HepG2 (cell line): Measurements from ENCODE around the gene CAMK4.

Experiments
- HMG20A ChIP-seq: IDR thresholded peaks from 2 replicates; pipeline ENCODE4 v1.6.1; 2016; ENCODE audit warnings: borderline replicate concordance
- JUND ChIP-seq: sonication (generic); formaldehyde crosslinking; IDR thresholded peaks from 2 replicates; pipeline ENCODE4 v1.8.0; 2022; ENCODE audit warnings: mild to moderate bottlenecking, missing genetic modification reagents
- RBFOX2 ChIP-seq: fragments of 200-400 bp; formaldehyde crosslinking; IDR thresholded peaks from 2 replicates; pipeline ENCODE4 v1.6.1; 2017; ENCODE audit warnings: low read depth, mild to moderate bottlenecking, low read length
- ZMYM2 ChIP-seq: sonication (generic); formaldehyde crosslinking; IDR thresholded peaks from 2 replicates; pipeline ENCODE4 v1.8.0; 2022; ENCODE audit warnings: mild to moderate bottlenecking, missing genetic modification reagents
- TF ChIP-seq, protein P1 (sequence below): sonication (generic); formaldehyde crosslinking; IDR thresholded peaks from 2 replicates; pipeline ENCODE4 v1.5.0; 2020; ENCODE audit warnings: mild to moderate bottlenecking, missing genetic modification reagents, moderate library complexity

DNA sequence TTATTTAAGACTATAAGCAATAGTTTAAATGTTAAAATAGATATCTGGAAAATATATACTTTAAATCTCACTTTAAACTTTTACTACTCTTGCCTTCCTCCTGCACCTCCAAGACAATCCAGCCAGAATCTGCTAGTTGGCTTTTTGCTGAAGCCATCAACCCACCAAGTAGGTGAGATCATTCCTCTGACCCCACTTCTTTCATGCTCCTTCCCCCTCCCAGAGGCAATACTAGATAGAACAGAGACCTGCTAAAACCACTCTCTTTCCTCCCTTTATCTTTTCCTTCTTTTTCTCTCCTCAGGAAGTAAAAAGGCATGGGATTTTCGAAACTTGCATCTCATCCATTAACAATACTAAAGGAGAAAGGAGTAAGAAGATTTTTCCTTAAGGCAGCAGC lies 30.1 kb upstream of the CAMK4 start:
- TF ChIP-seq HMG20A (CRISPR knock-in tag), result no peak
- TF ChIP-seq, protein P1, sequence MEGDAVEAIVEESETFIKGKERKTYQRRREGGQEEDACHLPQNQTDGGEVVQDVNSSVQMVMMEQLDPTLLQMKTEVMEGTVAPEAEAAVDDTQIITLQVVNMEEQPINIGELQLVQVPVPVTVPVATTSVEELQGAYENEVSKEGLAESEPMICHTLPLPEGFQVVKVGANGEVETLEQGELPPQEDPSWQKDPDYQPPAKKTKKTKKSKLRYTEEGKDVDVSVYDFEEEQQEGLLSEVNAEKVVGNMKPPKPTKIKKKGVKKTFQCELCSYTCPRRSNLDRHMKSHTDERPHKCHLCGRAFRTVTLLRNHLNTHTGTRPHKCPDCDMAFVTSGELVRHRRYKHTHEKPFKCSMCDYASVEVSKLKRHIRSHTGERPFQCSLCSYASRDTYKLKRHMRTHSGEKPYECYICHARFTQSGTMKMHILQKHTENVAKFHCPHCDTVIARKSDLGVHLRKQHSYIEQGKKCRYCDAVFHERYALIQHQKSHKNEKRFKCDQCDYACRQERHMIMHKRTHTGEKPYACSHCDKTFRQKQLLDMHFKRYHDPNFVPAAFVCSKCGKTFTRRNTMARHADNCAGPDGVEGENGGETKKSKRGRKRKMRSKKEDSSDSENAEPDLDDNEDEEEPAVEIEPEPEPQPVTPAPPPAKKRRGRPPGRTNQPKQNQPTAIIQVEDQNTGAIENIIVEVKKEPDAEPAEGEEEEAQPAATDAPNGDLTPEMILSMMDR (CRISPR knock-in tag), result no peak
- no peak for TF ChIP-seq JUND (CRISPR knock-in tag)
- no peak for TF ChIP-seq RBFOX2
- TF ChIP-seq ZMYM2 (CRISPR knock-in tag), result no peak
